C4-2B (cell line): ENCODE data around the gene CCDC83.

Experiments
- CTCF ChIP-seq: fragments of 450-650 bp; conservative IDR thresholded peaks from 2 replicates; pipeline ENCODE4 v1.5.1; 2017; ENCODE audit warnings: mild to moderate bottlenecking
- ZFX ChIP-seq: fragments of 450-650 bp; IDR thresholded peaks from 2 replicates; pipeline ENCODE4 v1.6.1; 2017

- TF ChIP-seq CTCF: no peak
- no peak for TF ChIP-seq ZFX
These were observed 67.2 kb downstream of the CCDC83 start for GRCh38 chr11:85922367-85922766.
